MCF 10A (cell line): ENCODE results near the gene OGFOD3. TPM values are rescaled to one million over a fixed set of nuclear protein-coding genes. Genes with fewer than 3 reads are reported as not detected.

ENCODE experiments used
- Bru-seq: library from RNA; stranded (reverse); fragments of 400-500 nt; gene quantifications from one replicate; lab custom pipeline; 2021; lab: Mats Ljungman, UMichigan
- BruChase-seq, 2 experiments: library from RNA; stranded (reverse); fragments of 400-500 nt; gene quantifications; one replicate each; lab custom pipeline; 2021; lab: Mats Ljungman, UMichigan
- BruUV-seq: library from RNA; stranded (reverse); fragments of 400-500 nt; replicated peaks from 2 replicates; lab custom pipeline; 2021; lab: Mats Ljungman, UMichigan
- CTCF ChIA-PET: fragments of 300-600 bp; sonication (Branson Sonifier 250); formaldehyde crosslinking; extraction: SDS; loops from one replicate; lab custom pipeline; 2021; ENCODE audit warnings: antibody characterized with exemption, inconsistent platforms; lab: Yijun Ruan, JAX
- POLR2A ChIA-PET: fragments of 300-600, 350-650 bp; sonication (Branson Sonifier 250); formaldehyde crosslinking; extraction: SDS; loops from one replicate; lab custom pipeline; 2020; ENCODE audit warnings: antibody characterized with exemption, inconsistent platforms; lab: Yijun Ruan, JAX
- DNase-seq: peaks from one replicate; pipeline ENCODE4 v3.0.0-alpha.2; 2018; ENCODE audit not compliant: unreplicated experiment
- H3K27ac Mint-ChIP-seq: one replicate; pipeline ENCODE4 v1.8.0; 2022; ENCODE audit warnings: mild to moderate bottlenecking, low read depth, mixed read lengths; ENCODE audit not compliant: unreplicated experiment
- H3K27me3 Mint-ChIP-seq: one replicate; pipeline ENCODE4 v1.8.0; 2022; ENCODE audit warnings: mixed read lengths; ENCODE audit not compliant: insufficient read depth, unreplicated experiment
- H3K36me3 Mint-ChIP-seq: one replicate; pipeline ENCODE4 v1.8.0; 2022; ENCODE audit warnings: mild to moderate bottlenecking, moderate library complexity, mixed read lengths; ENCODE audit not compliant: insufficient read depth, unreplicated experiment
- H3K4me1 Mint-ChIP-seq: one replicate; pipeline ENCODE4 v1.8.0; 2022; ENCODE audit warnings: mixed read lengths; ENCODE audit not compliant: insufficient read depth, unreplicated experiment
- H3K4me3 Mint-ChIP-seq: one replicate; pipeline ENCODE4 v1.8.0; 2022; ENCODE audit warnings: mild to moderate bottlenecking, moderate library complexity, mixed read lengths; ENCODE audit not compliant: unreplicated experiment
- H3K9me3 Mint-ChIP-seq: one replicate; pipeline ENCODE4 v1.8.0; 2022; ENCODE audit warnings: mixed read lengths; ENCODE audit not compliant: unreplicated experiment
- intact Hi-C: fragments of 100-400 bp; cut with micrococcal nuclease; formaldehyde crosslinking; loops from 2 replicates; pipeline ENCODE4 v1.14.1; 2022
- long read RNA-seq: library from polyadenylated mRNA; stranded (forward); transcript quantifications from one replicate; pipeline ENCODE4 v2.0.0, GENCODE V29; 2022
- total RNA-seq: library from RNA; stranded (reverse); gene quantifications from 2 replicates; pipeline ENCODE4 v1.2.3, GENCODE V29; 2022
- TF ChIP-seq, protein P1 (sequence below): fragments of 200-600 bp; IDR thresholded peaks from one replicate; pipeline ENCODE4 v1.8.0; 2022; ENCODE audit warnings: antibody characterized with exemption, mild to moderate bottlenecking; ENCODE audit not compliant: unreplicated experiment

Gene OGFOD3, protein sequence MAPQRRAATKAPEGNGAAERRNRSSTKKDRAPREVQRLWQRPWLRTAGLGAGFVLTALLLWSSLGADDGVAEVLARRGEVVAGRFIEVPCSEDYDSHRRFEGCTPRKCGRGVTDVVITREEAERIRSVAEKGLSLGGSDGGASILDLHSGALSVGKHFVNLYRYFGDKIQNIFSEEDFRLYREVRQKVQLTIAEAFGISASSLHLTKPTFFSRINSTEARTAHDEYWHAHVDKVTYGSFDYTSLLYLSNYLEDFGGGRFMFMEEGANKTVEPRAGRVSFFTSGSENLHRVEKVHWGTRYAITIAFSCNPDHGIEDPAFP
- total RNA-seq = 16.5 and 21.1 TPM in 2 replicates
- Bru-seq, nascent RNA = percentile 47 among the genes with signal in this experiment
- percentile 52 among the genes with signal in this experiment for BruChase-seq, experiment 1, labeled RNA remaining after a 6-hour chase
- percentile 47 among the genes with signal in this experiment for BruChase-seq, experiment 2, labeled RNA remaining after a 2-hour chase
- long read RNA-seq, full-length matches to known transcripts = 16 of 27 reads
- long read RNA-seq, partial matches to known transcripts = 2 of 27 reads
- long read RNA-seq, other reads (novel, unspliced or antisense) = 9 of 27 reads

DNA sequence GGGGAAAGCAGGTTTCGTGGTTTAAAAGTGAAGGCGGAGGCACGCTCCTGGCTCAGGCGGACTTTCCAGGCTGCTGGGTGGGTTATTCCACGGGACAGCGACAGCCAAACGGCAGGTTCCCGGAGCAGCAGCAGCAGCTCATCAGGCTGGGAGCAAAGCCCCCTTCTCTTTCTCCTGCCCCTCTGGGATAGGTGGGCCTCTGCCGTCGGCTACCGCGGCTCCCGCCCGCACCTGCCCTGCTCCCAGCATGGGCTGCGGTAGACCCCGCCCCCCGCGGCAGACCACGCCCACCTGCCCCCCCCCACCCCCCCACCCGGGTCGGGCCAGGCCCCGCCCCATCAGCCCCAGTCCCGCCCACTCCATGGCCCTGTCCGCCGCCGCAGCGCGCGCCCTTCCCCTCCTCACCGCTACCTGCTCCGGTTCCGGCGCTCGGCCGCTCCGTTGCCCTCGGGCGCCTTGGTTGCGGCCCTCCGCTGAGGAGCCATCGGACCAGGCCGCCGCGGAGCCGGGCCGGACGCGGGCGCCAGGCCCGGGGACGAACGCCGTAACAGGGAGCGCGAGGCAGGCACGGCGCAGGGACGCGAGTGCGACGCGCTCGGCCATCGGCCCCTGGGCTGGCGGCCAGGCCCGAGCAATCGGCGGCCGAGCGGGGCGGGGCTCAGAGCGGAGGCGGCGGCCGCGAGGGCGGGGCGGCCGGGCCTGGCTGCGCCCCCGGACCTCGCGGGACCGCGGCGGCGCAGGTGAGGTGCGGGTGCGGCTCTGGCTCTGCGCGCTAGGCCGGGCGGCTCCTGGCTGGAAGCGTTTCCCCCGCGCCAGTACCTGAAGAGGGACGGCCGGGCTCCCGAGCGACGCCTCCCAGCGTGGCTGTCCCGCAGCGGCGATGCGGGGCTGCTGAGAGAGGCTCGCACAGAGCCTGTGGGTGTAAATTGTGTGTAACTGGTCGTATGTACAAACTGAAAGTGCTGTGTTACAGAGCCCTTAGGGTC lies at the start of gene OGFOD3, which contains the start of gene HEXD:
OGFOD3 (minus strand) TSS at position 586 of the 986 bp plus-strand sequence; CDS start at position 485, 101 bp downstream.
HEXD (plus strand) TSS at position 347 of the 986 bp plus-strand sequence. CDS start 1,453 bp downstream, outside the sequence.
- H3K27ac Mint-ChIP-seq = no peak within 1 kb of the TSS
- H3K27me3 Mint-ChIP-seq = no peaks in the 10 kb centered on the region
- peaks cover 14% of the 10 kb centered on the region for H3K36me3 Mint-ChIP-seq
- peaks cover 8% of the 10 kb centered on the region for H3K9me3 Mint-ChIP-seq
- BruUV-seq = no TSS peak
- ChIA-PET CTCF (interaction anchor here (0.6 to 1.4 kb wide), 5 partner anchors 61 to 136 kb away, joined by 3 to 8 read pairs (median 3); no protein-coding TSS in a partner anchor), POLR2A (interaction anchor here (0.7 to 1.8 kb wide), 16 partner anchors 10 to 229 kb away, joined by 3 to 12 read pairs (median 4); partner anchors contain the start of genes FOXK2 and NARF)
- H3K4me3 Mint-ChIP-seq = peak within 1 kb of the TSS; percentile 71
- intact Hi-C loops = loop anchor here (10.0 kb wide), 2 partner anchors 107 to 137 kb away; no protein-coding TSS in a partner anchor
- peak; percentile 78 for DNase-seq
- TF ChIP-seq, protein P1, sequence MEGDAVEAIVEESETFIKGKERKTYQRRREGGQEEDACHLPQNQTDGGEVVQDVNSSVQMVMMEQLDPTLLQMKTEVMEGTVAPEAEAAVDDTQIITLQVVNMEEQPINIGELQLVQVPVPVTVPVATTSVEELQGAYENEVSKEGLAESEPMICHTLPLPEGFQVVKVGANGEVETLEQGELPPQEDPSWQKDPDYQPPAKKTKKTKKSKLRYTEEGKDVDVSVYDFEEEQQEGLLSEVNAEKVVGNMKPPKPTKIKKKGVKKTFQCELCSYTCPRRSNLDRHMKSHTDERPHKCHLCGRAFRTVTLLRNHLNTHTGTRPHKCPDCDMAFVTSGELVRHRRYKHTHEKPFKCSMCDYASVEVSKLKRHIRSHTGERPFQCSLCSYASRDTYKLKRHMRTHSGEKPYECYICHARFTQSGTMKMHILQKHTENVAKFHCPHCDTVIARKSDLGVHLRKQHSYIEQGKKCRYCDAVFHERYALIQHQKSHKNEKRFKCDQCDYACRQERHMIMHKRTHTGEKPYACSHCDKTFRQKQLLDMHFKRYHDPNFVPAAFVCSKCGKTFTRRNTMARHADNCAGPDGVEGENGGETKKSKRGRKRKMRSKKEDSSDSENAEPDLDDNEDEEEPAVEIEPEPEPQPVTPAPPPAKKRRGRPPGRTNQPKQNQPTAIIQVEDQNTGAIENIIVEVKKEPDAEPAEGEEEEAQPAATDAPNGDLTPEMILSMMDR = no peak
- H3K4me1 Mint-ChIP-seq = no peaks in the 10 kb centered on the region

DNA sequence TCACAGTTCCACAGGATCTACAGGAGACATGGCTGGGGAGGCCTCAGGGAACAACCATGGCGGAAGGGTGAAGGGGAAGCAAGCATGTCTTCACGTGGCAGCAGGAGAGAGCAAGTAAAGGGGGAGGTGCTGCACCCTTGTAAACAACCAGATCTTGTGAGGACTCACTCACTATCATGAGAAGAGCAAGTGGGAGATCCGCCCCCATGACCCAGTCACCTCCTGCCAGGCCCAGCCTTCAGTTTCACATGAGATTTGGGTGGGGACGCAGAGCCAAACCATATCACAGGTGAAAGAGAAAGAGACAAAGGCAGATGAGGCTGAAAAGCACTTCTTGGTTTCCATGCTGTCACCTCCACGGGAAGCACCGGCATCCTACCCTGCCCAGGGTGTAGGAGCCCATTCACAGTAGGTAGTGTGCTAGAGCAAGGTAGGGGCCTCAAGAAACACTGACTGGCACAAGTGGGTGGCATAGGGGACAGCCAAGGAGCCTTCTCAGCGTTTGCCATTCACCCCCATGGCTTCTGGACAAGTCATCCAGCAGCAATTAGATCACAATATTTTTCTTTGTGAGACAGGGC lies 46.7 kb upstream of the OGFOD3 start:
- H3K27ac Mint-ChIP-seq = no peak overlapping the region
- TF ChIP-seq, protein P1 = no peak
- DNase-seq = no peak
- no peak overlapping the region for H3K4me3 Mint-ChIP-seq
- H3K36me3 Mint-ChIP-seq = peaks cover 48% of the 10 kb centered on the region
- BruUV-seq = no TSS peak
- no peaks in the 10 kb centered on the region for H3K9me3 Mint-ChIP-seq
- POLR2A ChIA-PET = no interaction called here
- H3K4me1 Mint-ChIP-seq = no peaks in the 10 kb centered on the region
- CTCF ChIA-PET = no interaction called here
- no peaks in the 10 kb centered on the region for H3K27me3 Mint-ChIP-seq
- intact Hi-C loops = no loop called here

DNA sequence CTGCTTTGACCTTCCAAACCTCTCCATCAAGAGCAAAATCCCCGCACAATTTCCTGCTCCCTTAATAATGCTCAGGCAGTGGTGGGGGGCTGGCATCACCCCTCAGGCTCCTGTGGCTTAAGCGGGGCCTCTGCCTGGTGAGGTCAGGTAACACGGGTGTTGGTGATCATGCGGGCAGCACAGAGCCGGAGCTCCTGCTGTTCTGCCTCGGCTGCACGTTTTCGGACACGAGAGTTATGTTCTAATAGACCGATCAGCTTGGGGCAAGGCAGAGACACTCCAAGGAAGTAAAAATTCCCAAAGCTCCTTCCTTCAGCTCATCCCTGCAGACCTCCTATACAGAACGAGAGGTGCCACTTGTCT lies 46.2 kb upstream of the OGFOD3 start:
- Mint-ChIP-seq H3K4me1 (no peaks in the 10 kb centered on the region), H3K27me3 (no peaks in the 10 kb centered on the region), H3K4me3 (no peak overlapping the region), H3K27ac (no peak overlapping the region), H3K9me3 (no peaks in the 10 kb centered on the region), H3K36me3 (peaks cover 48% of the 10 kb centered on the region)
- TF ChIP-seq, protein P1 = no peak
- ChIA-PET CTCF (no interaction called here), POLR2A (no interaction called here)
- no TSS peak for BruUV-seq
- intact Hi-C loops = no loop called here
- DNase-seq = no peak
